ENCODE measurements around the gene HAPSTR1. TPM values are rescaled to one million over a fixed set of nuclear protein-coding genes. Genes with fewer than 3 reads are reported as not detected.
A peak's percentile ranks its signal among the peaks of the same experiment; 100 is the strongest.

The HAPSTR1 gene
- total and polyA plus RNA-seq, 2 experiments from 2014 or later, result 9.5 to 66.0 TPM

DNA sequence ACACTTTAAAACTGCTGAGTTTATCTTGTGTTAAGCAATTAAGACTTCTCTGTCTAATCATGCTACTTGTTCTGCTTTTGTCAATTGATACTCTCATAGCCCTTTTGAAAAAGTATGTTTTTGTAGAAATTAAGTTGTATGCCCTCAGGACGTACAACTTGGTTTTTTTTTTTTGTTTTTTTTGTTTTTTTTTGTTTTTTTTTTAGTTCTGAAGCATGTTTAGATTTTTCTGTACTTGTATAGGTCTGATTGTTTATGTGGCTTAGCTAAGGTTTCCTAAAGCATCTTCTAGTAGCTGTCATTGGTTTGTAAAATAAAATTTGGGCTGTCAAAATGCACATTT lies 21.4 kb downstream of the HAPSTR1 start:
- Histone ChIP-seq H3K79me2 (replicated peaks; ENCODE audit: insufficient read depth) (peaks cover 100% of the 10 kb centered on the region), H3F3A (replicated peaks; ENCODE audit: low read depth) (no peaks in the 10 kb centered on the region), H4K20me1 (replicated peaks; ENCODE audit: insufficient read depth) (peaks cover 83% of the 10 kb centered on the region), H3K4me3 (no peak overlapping the region), H3K27me3 (ENCODE audit: insufficient read depth) (no peaks in the 10 kb centered on the region), H3K4me1 (ENCODE audit: insufficient read depth) (peaks cover 73% of the 10 kb centered on the region), H2AFZ (no peak overlapping the region), H3K36me3 (ENCODE audit: insufficient read depth) (peaks cover 25% of the 10 kb centered on the region), H3K4me2 (peak overlapping the region; percentile 59; the same call in 1 of the 2 replicates), H3K9me2 (ENCODE audit: insufficient read depth) (no peaks in the 10 kb centered on the region), H3K27ac (ENCODE audit: low read depth) (0 out of 2 replicates have a peak overlapping the region, but pooled peaks have one; percentile 28)
- DNase-seq (ENCODE audit: low spot score) (no peak), ATAC-seq (no peak)
- TF ChIP-seq ZNF114 (CRISPR knock-in tag; IDR thresholded peaks at IDR 0.05), result no peak
- TF ChIP-seq ZNF331 (CRISPR knock-in tag; IDR thresholded peaks at IDR 0.05; ENCODE audit: low read depth), result no peak
- TF ChIP-seq, protein P1, sequence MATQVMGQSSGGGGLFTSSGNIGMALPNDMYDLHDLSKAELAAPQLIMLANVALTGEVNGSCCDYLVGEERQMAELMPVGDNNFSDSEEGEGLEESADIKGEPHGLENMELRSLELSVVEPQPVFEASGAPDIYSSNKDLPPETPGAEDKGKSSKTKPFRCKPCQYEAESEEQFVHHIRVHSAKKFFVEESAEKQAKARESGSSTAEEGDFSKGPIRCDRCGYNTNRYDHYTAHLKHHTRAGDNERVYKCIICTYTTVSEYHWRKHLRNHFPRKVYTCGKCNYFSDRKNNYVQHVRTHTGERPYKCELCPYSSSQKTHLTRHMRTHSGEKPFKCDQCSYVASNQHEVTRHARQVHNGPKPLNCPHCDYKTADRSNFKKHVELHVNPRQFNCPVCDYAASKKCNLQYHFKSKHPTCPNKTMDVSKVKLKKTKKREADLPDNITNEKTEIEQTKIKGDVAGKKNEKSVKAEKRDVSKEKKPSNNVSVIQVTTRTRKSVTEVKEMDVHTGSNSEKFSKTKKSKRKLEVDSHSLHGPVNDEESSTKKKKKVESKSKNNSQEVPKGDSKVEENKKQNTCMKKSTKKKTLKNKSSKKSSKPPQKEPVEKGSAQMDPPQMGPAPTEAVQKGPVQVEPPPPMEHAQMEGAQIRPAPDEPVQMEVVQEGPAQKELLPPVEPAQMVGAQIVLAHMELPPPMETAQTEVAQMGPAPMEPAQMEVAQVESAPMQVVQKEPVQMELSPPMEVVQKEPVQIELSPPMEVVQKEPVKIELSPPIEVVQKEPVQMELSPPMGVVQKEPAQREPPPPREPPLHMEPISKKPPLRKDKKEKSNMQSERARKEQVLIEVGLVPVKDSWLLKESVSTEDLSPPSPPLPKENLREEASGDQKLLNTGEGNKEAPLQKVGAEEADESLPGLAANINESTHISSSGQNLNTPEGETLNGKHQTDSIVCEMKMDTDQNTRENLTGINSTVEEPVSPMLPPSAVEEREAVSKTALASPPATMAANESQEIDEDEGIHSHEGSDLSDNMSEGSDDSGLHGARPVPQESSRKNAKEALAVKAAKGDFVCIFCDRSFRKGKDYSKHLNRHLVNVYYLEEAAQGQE (IDR thresholded peaks at IDR 0.05; ENCODE audit: unreplicated experiment), result no peak
- no peak for TF ChIP-seq JUNB (IDR thresholded peaks at IDR 0.05; ENCODE audit: unreplicated experiment)
- TF ChIP-seq, protein P2, sequence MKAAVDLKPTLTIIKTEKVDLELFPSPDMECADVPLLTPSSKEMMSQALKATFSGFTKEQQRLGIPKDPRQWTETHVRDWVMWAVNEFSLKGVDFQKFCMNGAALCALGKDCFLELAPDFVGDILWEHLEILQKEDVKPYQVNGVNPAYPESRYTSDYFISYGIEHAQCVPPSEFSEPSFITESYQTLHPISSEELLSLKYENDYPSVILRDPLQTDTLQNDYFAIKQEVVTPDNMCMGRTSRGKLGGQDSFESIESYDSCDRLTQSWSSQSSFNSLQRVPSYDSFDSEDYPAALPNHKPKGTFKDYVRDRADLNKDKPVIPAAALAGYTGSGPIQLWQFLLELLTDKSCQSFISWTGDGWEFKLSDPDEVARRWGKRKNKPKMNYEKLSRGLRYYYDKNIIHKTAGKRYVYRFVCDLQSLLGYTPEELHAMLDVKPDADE (IDR thresholded peaks at IDR 0.05), result no peak
- no peak for TF ChIP-seq EZH2phosphoT487 (IDR thresholded peaks at IDR 0.05; ENCODE audit: unreplicated experiment)
- TF ChIP-seq POLR2AphosphoS5 (IDR thresholded peaks at IDR 0.05; ENCODE audit: low read depth), result no peak
- no peak for TF ChIP-seq EZH2 (IDR thresholded peaks at IDR 0.05; ENCODE audit: low read depth, unreplicated experiment)
- TF ChIP-seq, protein P3, sequence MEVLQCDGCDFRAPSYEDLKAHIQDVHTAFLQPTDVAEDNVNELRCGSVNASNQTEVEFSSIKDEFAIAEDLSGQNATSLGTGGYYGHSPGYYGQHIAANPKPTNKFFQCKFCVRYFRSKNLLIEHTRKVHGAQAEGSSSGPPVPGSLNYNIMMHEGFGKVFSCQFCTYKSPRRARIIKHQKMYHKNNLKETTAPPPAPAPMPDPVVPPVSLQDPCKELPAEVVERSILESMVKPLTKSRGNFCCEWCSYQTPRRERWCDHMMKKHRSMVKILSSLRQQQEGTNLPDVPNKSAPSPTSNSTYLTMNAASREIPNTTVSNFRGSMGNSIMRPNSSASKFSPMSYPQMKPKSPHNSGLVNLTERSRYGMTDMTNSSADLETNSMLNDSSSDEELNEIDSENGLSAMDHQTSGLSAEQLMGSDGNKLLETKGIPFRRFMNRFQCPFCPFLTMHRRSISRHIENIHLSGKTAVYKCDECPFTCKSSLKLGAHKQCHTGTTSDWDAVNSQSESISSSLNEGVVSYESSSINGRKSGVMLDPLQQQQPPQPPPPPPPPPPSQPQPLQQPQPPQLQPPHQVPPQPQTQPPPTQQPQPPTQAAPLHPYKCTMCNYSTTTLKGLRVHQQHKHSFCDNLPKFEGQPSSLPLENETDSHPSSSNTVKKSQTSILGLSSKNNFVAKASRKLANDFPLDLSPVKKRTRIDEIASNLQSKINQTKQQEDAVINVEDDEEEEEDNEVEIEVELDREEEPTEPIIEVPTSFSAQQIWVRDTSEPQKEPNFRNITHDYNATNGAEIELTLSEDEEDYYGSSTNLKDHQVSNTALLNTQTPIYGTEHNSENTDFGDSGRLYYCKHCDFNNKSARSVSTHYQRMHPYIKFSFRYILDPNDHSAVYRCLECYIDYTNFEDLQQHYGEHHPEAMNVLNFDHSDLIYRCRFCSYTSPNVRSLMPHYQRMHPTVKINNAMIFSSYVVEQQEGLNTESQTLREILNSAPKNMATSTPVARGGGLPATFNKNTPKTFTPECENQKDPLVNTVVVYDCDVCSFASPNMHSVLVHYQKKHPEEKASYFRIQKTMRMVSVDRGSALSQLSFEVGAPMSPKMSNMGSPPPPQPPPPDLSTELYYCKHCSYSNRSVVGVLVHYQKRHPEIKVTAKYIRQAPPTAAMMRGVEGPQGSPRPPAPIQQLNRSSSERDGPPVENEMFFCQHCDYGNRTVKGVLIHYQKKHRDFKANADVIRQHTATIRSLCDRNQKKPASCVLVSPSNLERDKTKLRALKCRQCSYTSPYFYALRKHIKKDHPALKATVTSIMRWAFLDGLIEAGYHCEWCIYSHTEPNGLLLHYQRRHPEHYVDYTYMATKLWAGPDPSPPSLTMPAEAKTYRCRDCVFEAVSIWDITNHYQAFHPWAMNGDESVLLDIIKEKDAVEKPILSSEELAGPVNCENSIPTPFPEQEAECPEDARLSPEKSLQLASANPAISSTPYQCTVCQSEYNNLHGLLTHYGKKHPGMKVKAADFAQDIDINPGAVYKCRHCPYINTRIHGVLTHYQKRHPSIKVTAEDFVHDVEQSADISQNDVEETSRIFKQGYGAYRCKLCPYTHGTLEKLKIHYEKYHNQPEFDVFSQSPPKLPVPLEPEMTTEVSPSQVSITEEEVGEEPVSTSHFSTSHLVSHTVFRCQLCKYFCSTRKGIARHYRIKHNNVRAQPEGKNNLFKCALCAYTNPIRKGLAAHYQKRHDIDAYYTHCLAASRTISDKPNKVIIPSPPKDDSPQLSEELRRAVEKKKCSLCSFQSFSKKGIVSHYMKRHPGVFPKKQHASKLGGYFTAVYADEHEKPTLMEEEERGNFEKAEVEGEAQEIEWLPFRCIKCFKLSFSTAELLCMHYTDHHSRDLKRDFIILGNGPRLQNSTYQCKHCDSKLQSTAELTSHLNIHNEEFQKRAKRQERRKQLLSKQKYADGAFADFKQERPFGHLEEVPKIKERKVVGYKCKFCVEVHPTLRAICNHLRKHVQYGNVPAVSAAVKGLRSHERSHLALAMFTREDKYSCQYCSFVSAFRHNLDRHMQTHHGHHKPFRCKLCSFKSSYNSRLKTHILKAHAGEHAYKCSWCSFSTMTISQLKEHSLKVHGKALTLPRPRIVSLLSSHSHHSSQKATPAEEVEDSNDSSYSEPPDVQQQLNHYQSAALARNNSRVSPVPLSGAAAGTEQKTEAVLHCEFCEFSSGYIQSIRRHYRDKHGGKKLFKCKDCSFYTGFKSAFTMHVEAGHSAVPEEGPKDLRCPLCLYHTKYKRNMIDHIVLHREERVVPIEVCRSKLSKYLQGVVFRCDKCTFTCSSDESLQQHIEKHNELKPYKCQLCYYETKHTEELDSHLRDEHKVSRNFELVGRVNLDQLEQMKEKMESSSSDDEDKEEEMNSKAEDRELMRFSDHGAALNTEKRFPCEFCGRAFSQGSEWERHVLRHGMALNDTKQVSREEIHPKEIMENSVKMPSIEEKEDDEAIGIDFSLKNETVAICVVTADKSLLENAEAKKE (CRISPR knock-in tag; IDR thresholded peaks at IDR 0.05), result no peak
- TF ChIP-seq NANOG (IDR thresholded peaks at IDR 0.05; ENCODE audit: borderline replicate concordance), result no peak
- TF ChIP-seq, protein P4, sequence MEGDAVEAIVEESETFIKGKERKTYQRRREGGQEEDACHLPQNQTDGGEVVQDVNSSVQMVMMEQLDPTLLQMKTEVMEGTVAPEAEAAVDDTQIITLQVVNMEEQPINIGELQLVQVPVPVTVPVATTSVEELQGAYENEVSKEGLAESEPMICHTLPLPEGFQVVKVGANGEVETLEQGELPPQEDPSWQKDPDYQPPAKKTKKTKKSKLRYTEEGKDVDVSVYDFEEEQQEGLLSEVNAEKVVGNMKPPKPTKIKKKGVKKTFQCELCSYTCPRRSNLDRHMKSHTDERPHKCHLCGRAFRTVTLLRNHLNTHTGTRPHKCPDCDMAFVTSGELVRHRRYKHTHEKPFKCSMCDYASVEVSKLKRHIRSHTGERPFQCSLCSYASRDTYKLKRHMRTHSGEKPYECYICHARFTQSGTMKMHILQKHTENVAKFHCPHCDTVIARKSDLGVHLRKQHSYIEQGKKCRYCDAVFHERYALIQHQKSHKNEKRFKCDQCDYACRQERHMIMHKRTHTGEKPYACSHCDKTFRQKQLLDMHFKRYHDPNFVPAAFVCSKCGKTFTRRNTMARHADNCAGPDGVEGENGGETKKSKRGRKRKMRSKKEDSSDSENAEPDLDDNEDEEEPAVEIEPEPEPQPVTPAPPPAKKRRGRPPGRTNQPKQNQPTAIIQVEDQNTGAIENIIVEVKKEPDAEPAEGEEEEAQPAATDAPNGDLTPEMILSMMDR (conservative IDR thresholded peaks at IDR 0.05; ENCODE audit: low read depth in 2 of 2), result no peak
- no peak for TF ChIP-seq CREB1 (CRISPR knock-in tag; IDR thresholded peaks at IDR 0.05; ENCODE audit: low read depth)
- TF ChIP-seq STAT1 (IDR thresholded peaks at IDR 0.05; ENCODE audit: unreplicated experiment), result no peak
- H3K36me3 Mint-ChIP-seq (ENCODE audit: low read depth), result peaks cover 38% of the 10 kb centered on the region
- peaks cover 9% of the 10 kb centered on the region for H3K27me3 Mint-ChIP-seq (ENCODE audit: insufficient read depth, low read depth, poor library complexity)
- H3K4me1 Mint-ChIP-seq, result peaks cover 64% of the 10 kb centered on the region
- no peak overlapping the region for H3K4me3 Mint-ChIP-seq
- H3K9me3 Mint-ChIP-seq, result no peaks in the 10 kb centered on the region
- H3K27ac Mint-ChIP-seq, result no peak overlapping the region
